GM21528 (cell line): Measurements from ENCODE around the gene SYT14.
"Not testable (repeated sequence)": the region's sequence is repeated elsewhere in the genome, so short reads cannot be mapped to it uniquely, and the experiment has no call there.

Experiments
- ATAC-seq: cut with Tn5 transposase; IDR thresholded peaks from one replicate; pipeline ENCODE4 v1.9.1; 2021; ENCODE audit warnings: mild to moderate bottlenecking, moderate library complexity; ENCODE audit not compliant: unreplicated experiment, low FRiP score

Gene SYT14

GRCh38 chr1:210098356-210098755 lies 160.3 kb downstream of the SYT14 start:
- ATAC-seq, result no peak

GRCh38 chr1:210099921-210100320 lies 161.9 kb downstream of the SYT14 start:
- ATAC-seq, result no peak

GRCh38 chr1:210104103-210104502 lies 166.1 kb downstream of the SYT14 start:
- no peak for ATAC-seq

- not testable (repeated sequence) for ATAC-seq
Measured at GRCh38 chr1:210112906-210113305, 174.9 kb downstream of the SYT14 start.

GRCh38 chr1:210117198-210117597 lies 179.2 kb downstream of the SYT14 start:
- no peak for ATAC-seq

GRCh38 chr1:210117681-210118170 lies 179.7 kb downstream of the SYT14 start:
- ATAC-seq, result no peak

- no peak for ATAC-seq
Measured at GRCh38 chr1:210123383-210123782, 185.4 kb downstream of the SYT14 start.

- no peak for ATAC-seq
Measured at GRCh38 chr1:210123924-210124589, 186.0 kb downstream of the SYT14 start.

- no peak for ATAC-seq
Measured at GRCh38 chr1:210124736-210125135, 186.7 kb downstream of the SYT14 start.

GRCh38 chr1:210125143-210125542 lies 187.1 kb downstream of the SYT14 start:
- ATAC-seq, result no peak

- ATAC-seq, result no peak
Measured at GRCh38 chr1:210129092-210129491, 191.1 kb downstream of the SYT14 start.

- peak; percentile 67 for ATAC-seq
Measured at GRCh38 chr1:210129759-210130158, 191.7 kb downstream of the SYT14 start.

- ATAC-seq, result no peak
Measured at GRCh38 chr1:210132582-210132981, 194.6 kb downstream of the SYT14 start.

- no peak for ATAC-seq
Measured at GRCh38 chr1:210143465-210144062, 205.5 kb downstream of the SYT14 start.

- no peak for ATAC-seq
Measured at GRCh38 chr1:210144736-210145135, 206.7 kb downstream of the SYT14 start.

- no peak for ATAC-seq
Measured at GRCh38 chr1:210151052-210151672, 213.1 kb downstream of the SYT14 start.

GRCh38 chr1:210159211-210159610 lies 221.2 kb downstream of the SYT14 start:
- no peak for ATAC-seq

- ATAC-seq, result no peak
Measured at GRCh38 chr1:210170220-210170619, 232.2 kb downstream of the SYT14 start.

GRCh38 chr1:210174133-210174532 lies 236.1 kb downstream of the SYT14 start:
- no peak for ATAC-seq

GRCh38 chr1:210185063-210185462 lies 247.0 kb downstream of the SYT14 start:
- ATAC-seq, result no peak

GRCh38 chr1:210187849-210188606 lies 250.0 kb downstream of the SYT14 start:
- not testable (repeated sequence) for ATAC-seq
